Heart left ventricle (tissue), 16 donors: ENCODE data around the gene G6PD. TPM values are rescaled to one million over a fixed set of nuclear protein-coding genes. Genes with fewer than 3 reads are reported as not detected.
A peak's percentile ranks its signal among the peaks of the same experiment; 100 is the strongest.
"Not testable (repeated sequence)": the region's sequence is repeated elsewhere in the genome, so short reads cannot be mapped to it uniquely, and the experiment has no call there.

Experiments used
- ATAC-seq, 4 donors: fragments of 200-7000 bp; cut with Tn5 transposase; one replicate each; pipeline ENCODE4 v1.9.1; 2020 to 2022; ENCODE audit warnings: moderate library complexity in 4 of 4, mild to moderate bottlenecking in 3 of 4, moderate number of reproducible peaks in 1 of 4
- DNase-seq, 5 donors: peaks; one replicate each; pipeline ENCODE4 v3.0.0-alpha.2; 2020
- H3K27ac ChIP-seq, 12 donors: fragments of 200-600 bp; sonication (generic) in 4 of 12; one replicate each; pipeline versions ENCODE4 v1.5.0 to v1.8.0; 2016 to 2022; ENCODE audit warnings: mild to moderate bottlenecking in 2 of 12
- H3K27me3 ChIP-seq, 9 donors: fragments of 200-600 bp; sonication (generic) in 2 of 9; one replicate each; pipeline versions ENCODE4 v1.5.1 to v1.8.0; 2016 to 2022; ENCODE audit warnings: mild to moderate bottlenecking in 3 of 9
- H3K36me3 ChIP-seq, 9 donors: fragments of 200-600 bp; sonication (generic) in 2 of 9; one replicate each; pipeline versions ENCODE4 v1.5.0 to v1.8.0; 2018 to 2022; ENCODE audit warnings: mild to moderate bottlenecking in 2 of 9
- H3K4me1 ChIP-seq, 12 donors: fragments of 200-600 bp; sonication (generic) in 4 of 12; one replicate each; pipeline versions ENCODE4 v1.5.0 to v1.8.0; 2016 to 2022; ENCODE audit warnings: mild to moderate bottlenecking in 3 of 12
- H3K4me3 ChIP-seq, 12 donors: fragments of 200-600 bp; sonication (generic) in 4 of 12; one replicate each; pipeline versions ENCODE4 v1.5.0 to v1.8.0; 2017 to 2022; ENCODE audit warnings: mild to moderate bottlenecking in 9 of 12, moderate library complexity in 4 of 12
- H3K9me3 ChIP-seq, 12 donors: fragments of 200-600 bp; sonication (generic) in 4 of 12; one replicate each; pipeline versions ENCODE4 v1.5.0 to v1.8.0; 2016 to 2022; ENCODE audit warnings: mild to moderate bottlenecking in 1 of 12
- CTCF ChIP-seq, 12 donors: fragments of 200-600 bp; sonication (generic) in 4 of 12; IDR thresholded peaks; one replicate each; pipeline versions ENCODE4 v1.5.0 to v1.8.0; 2018 to 2022; ENCODE audit warnings: antibody characterized with exemption in 12 of 12, mild to moderate bottlenecking in 5 of 12
- POLR2A ChIP-seq, 2 donors: fragments of 450-650 bp; IDR thresholded peaks; one replicate each; pipeline ENCODE4 v1.6.1; 2017; ENCODE audit warnings: antibody characterized with exemption in 2 of 2, mild to moderate bottlenecking in 2 of 2, moderate library complexity in 2 of 2
- WGBS, 4 donors: extraction: QIAGEN DNeasy Blood & Tissue Kit in 2 of 4; methylation state at CpG; one replicate each; pipeline versions ENCODE4 v1.1.5 to v1.1.7; 2013 to 2018; 5-methylcytosine and 5-hydroxymethylcytosine counted together
- intact Hi-C, 10 donors: fragments of 100-400 bp; cut with DNase I; formaldehyde crosslinking; loops; one replicate each; pipeline versions ENCODE4 v1.11.1 to v1.14.2; 2022
- polyA plus RNA-seq, 2 donors: library from polyadenylated mRNA; stranded (reverse); fragments of 200-250 nt; gene quantifications; one replicate each; pipeline ENCODE4 v1.2.3, GENCODE V29; 2013
- total RNA-seq, 9 donors: library from RNA; depleted of rRNA in 2 of 9; stranded (reverse); fragments of >200 nt in 2 of 9; fragmentation: NEBNext Ultra II Directional in 3 of 9; extraction: Animal tissue kit (Norgen Biotek cat#: 25700) in 3 of 9; gene quantifications; one replicate each; pipeline versions ENCODE4 v1.1.0 to v1.2.4, GENCODE V29; 2016 to 2023
- donor health status: ischemic (EF 13 %, LVEDD 7.1; RV severe dilation, severe dysfunction).
- donor health status: healthy with polysubstance abuse.
- donor health status: DM: no; HTN: yes; CAD: no.
- donor health status: DM: no; HTN: no; CAD: no.
- donor health status: ischemic (EF 25% LVEDD 6.9; RV normal size, moderate dysfunction).
- donor health status: ischemic (EF 25% LVEDD 5.7; RV mildly dilated, moderate dysfunction).
- donor health status: healthy.
- donor health status: DM: yes; HTN: yes; CAD: no.
- donor health status: ischemic (EF 35%, LVEDD 5.7; RV mildly dilated, moderate dysfunction).
- donor health status: nonischemic (EF 11% LVEDD 7.7; RV severe dilation, severe dysfunction).
- donor health status: DM: yes; HTN: yes; CAD: no.
- donor health status: PGD.
- donor health status: ischemic (EF 29% LVEDD 5.4; RV normal size, mild dysfunction).
- donor health status: nonischemic (EF 23%, LVEDD 6.1; RV moderate dilation, normal function).

G6PD gene
- total and polyA plus RNA-seq, 11 donors, result 5.9 to 41.3 (median 11.2) TPM

GRCh38 chrX:154560326-154560725 is 13.7 kb upstream of the G6PD start:
- ATAC-seq, H3K27me3 ChIP-seq, intact Hi-C loops, DNase-seq, H3K27ac ChIP-seq, H3K36me3 ChIP-seq, H3K4me3 ChIP-seq, H3K4me1 ChIP-seq, H3K9me3 ChIP-seq: not testable (repeated sequence)
- 81 to 86% methylated on average over 12 to 13 of the region's 31 CpGs; no CpG with 5 or more reads in 2 of the 4 donors for WGBS, 4 donors

GRCh38 chrX:154558896-154559295 is 12.2 kb upstream of the G6PD start:
- not testable (repeated sequence) for DNase-seq, ATAC-seq
- WGBS, 4 donors, result 92 to 95% (median 94%) methylated on average over 8 to 10 of the region's 21 CpGs; no CpG with 5 or more reads in 1 of the 4 donors

DNA sequence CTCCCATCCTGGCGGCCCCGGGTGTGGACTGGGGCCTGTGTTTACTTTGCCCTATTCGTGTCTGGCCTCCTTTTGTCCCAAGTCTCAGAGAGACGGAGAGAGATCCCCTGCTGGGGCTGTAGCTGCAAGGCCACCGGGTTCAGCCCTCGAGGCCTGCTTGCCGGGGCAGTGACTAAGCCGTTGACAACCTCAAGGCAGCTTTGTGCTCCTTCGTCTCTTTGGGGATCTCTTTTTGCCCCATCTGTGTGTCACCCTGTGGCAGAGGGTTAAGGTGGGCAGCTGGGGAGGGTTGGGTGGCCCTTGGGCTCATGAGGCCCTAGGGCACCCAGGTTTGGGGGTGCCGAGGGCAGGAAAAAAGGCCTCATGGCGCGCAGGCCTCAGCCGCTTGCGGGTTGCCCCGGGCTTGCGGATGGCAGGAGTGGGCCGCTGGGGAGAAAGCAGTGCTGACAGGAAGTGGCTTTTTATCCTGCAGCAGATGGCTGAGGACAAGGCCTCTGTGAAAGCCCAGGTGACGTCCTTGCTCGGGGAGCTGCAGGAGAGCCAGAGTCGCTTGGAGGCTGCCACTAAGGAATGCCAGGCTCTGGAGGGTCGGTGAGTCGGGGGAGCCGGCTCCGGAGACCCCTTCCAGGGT is 11.5 kb upstream of the G6PD start:
- H3K27me3 ChIP-seq, H3K27ac ChIP-seq, ATAC-seq, DNase-seq, intact Hi-C loops, H3K4me1 ChIP-seq, H3K9me3 ChIP-seq, H3K4me3 ChIP-seq: not testable (repeated sequence)
- peaks cover 0 to 21% (median 7%) of the 10 kb centered on the region in 9 donors for H3K36me3 ChIP-seq
- 86 to 97% (median 86%) methylated on average over 4 to 5 of the region's 24 CpGs; no CpG with 5 or more reads in 1 of the 4 donors for WGBS, 4 donors

More at GRCh38 chrX:154558896-154559295, 12.2 kb upstream of the G6PD start:
- H3K4me3 ChIP-seq, H3K27me3 ChIP-seq, H3K9me3 ChIP-seq, H3K27ac ChIP-seq, intact Hi-C loops, H3K4me1 ChIP-seq: not testable (repeated sequence)
- H3K36me3 ChIP-seq, result peaks cover 0 to 14% (median 3%) of the 10 kb centered on the region in 9 donors

- ATAC-seq, result peak in 1 of 4 donors; percentile 23
- H3K27ac ChIP-seq, DNase-seq, intact Hi-C loops, H3K4me3 ChIP-seq, H3K27me3 ChIP-seq, H3K9me3 ChIP-seq: not testable (repeated sequence)
- H3K36me3 ChIP-seq, result peaks cover 0 to 24% (median 7%) of the 10 kb centered on the region in 9 donors
- peaks cover 0 to 19% (median 6%) of the 10 kb centered on the region in 12 donors for H3K4me1 ChIP-seq
- 88 to 94% (median 92%) methylated on average over 8 to 12 of the region's 18 CpGs for WGBS, 4 donors
These were observed 5.6 kb upstream of the G6PD start for GRCh38 chrX:154552112-154552806.

- DNase-seq, result no peak
- intact Hi-C loops, result no loop called here
- WGBS, 4 donors, result 76 to 94% (median 82%) methylated on average over 1 of the region's 1 CpG
- H3K4me1 ChIP-seq, result peaks cover 0 to 26% (median 9%) of the 10 kb centered on the region in 12 donors
- peaks cover 0 to 26% (median 4%) of the 10 kb centered on the region in 9 donors for H3K36me3 ChIP-seq
- H3K27me3 ChIP-seq, result peaks cover 0 to 5% (median 0%) of the 10 kb centered on the region in 9 donors
- no peak for ATAC-seq
- H3K9me3 ChIP-seq, result peaks cover 0 to 13% (median 0%) of the 10 kb centered on the region in 12 donors
- TF ChIP-seq CTCF (IDR thresholded peaks at IDR 0.05) (no peak), POLR2A (IDR thresholded peaks at IDR 0.05) (no peak)
- no peak overlapping the region for H3K4me3 ChIP-seq
- no peak overlapping the region for H3K27ac ChIP-seq
These were observed 3.1 kb upstream of the G6PD start for GRCh38 chrX:154549766-154550165.

DNA sequence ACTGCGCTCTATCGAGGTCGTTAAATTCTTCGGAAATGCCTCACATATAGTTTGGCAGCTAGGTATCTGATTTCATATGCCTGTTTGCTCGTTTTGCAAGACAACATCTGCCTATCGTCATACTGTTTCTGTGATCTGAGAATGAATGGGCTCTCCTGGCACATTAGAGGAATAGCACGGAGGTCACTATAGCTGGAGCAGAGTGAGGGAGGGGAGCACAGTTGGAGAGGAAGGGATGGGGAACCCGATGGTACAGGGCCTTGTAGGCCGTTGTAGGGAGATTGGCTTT is 1.3 kb upstream of the G6PD start:
- Histone ChIP-seq H3K27ac (peak overlapping the region in 11 of 12 donors; percentile 74 to 98 (median 91)), H3K4me3 (peak overlapping the region; percentile 59 to 89 (median 72)), H3K4me1 (peaks cover 0 to 44% (median 9%) of the 10 kb centered on the region in 12 donors), H3K27me3 (peaks cover 0 to 2% (median 0%) of the 10 kb centered on the region in 9 donors), H3K9me3 (peaks cover 0 to 13% (median 0%) of the 10 kb centered on the region in 12 donors), H3K36me3 (peaks cover 0 to 13% (median 0%) of the 10 kb centered on the region in 9 donors)
- intact Hi-C loops, result no loop called here
- 0 to 40% (median 18%) methylated on average over 9 of the region's 9 CpGs for WGBS, 4 donors
- ATAC-seq (no peak), DNase-seq (no peak)
- TF ChIP-seq CTCF (IDR thresholded peaks at IDR 0.05) (no peak), POLR2A (IDR thresholded peaks at IDR 0.05) (no peak)
